Neuron (in vitro differentiated cells): Measurements from ENCODE around the gene BTBD19.

Experiments
- H2AFZ ChIP-seq: one replicate; pipeline ENCODE4 v1.6.1; 2013; ENCODE audit warnings: low read depth, mild to moderate bottlenecking, inconsistent platforms, low read length, moderate library complexity
- H3K27me3 ChIP-seq: one replicate; pipeline ENCODE4 v1.6.1; 2013; ENCODE audit warnings: low read length; ENCODE audit not compliant: insufficient read depth
- H3K36me3 ChIP-seq: one replicate; pipeline ENCODE4 v1.6.1; 2013; ENCODE audit warnings: low read length; ENCODE audit not compliant: insufficient read depth
- H3K4me1 ChIP-seq: one replicate; pipeline ENCODE4 v1.6.1; 2013; ENCODE audit warnings: low read length; ENCODE audit not compliant: insufficient read depth
- H3K4me3 ChIP-seq: 2 replicates; pipeline ENCODE4 v1.5.1; 2013; ENCODE audit warnings: mild to moderate bottlenecking, low read length, moderate library complexity
- H3K9me3 ChIP-seq: one replicate; pipeline ENCODE4 v1.6.1; 2013; ENCODE audit warnings: low read length

The BTBD19 gene

GRCh38 chr1:44853201-44853600 is 44.9 kb downstream of the BTBD19 start:
- no peaks in the 10 kb centered on the region for H3K9me3 ChIP-seq
- no peak overlapping the region for H2AFZ ChIP-seq
- no peak overlapping the region for H3K4me3 ChIP-seq
- no peaks in the 10 kb centered on the region for H3K27me3 ChIP-seq
- H3K36me3 ChIP-seq: peaks cover 4% of the 10 kb centered on the region
- no peaks in the 10 kb centered on the region for H3K4me1 ChIP-seq

- no peaks in the 10 kb centered on the region for H3K9me3 ChIP-seq
- no peak overlapping the region for H2AFZ ChIP-seq
- H3K4me1 ChIP-seq: no peaks in the 10 kb centered on the region
- peaks cover 6% of the 10 kb centered on the region for H3K36me3 ChIP-seq
- no peak overlapping the region for H3K4me3 ChIP-seq
- no peaks in the 10 kb centered on the region for H3K27me3 ChIP-seq
Measured at GRCh38 chr1:44854970-44855369, 46.6 kb downstream of the BTBD19 start.

DNA sequence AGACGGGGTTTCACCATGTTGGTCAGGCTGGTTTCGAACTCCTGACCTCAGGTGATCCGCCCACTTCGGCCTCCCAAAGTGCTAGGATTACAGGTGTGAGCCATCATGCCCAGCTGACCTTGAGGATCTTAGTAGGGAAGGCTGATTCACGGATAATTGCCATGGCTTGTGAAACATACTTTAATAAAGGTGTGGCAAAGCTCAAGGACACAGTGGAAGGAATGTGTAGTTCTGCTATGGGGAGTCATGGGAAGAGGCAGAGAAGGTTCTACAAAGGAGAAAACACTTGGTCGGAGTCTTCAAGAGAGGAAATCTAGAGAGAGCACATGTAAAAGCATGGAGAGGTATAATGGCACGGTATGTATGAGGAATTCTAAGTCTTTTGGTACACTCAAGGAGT is 47.4 kb downstream of the BTBD19 start:
- H3K27me3 ChIP-seq: no peaks in the 10 kb centered on the region

DNA sequence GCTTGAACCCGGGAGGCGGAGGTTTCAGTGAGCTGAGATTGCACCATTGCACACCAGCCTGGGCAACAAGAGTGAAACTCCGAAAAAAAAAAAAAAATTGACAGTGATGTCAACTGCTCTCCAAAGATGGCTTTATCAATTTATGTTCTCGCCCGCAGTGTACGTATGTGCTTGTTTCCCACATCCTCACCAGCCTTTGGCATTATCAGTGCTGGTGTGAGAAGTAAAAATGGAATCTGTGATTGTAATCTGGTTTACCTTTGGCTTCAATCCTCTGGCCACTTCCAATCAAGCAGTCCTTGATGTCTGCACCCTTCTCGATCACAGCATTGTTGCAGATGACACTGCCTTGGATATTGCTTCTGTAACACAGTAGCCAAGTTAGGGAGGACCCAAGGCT is 49.1 kb downstream of the BTBD19 start:
- Histone ChIP-seq H3K36me3 (peaks cover 6% of the 10 kb centered on the region), H3K4me1 (no peaks in the 10 kb centered on the region), H3K4me3 (no peak overlapping the region), H3K9me3 (no peaks in the 10 kb centered on the region), H2AFZ (no peak overlapping the region), H3K27me3 (no peaks in the 10 kb centered on the region)

More for the DNA sequence above, 47.4 kb downstream of the BTBD19 start:
- Histone ChIP-seq H3K36me3 (peaks cover 6% of the 10 kb centered on the region), H3K4me3 (no peak overlapping the region), H3K9me3 (no peaks in the 10 kb centered on the region), H2AFZ (no peak overlapping the region), H3K4me1 (no peaks in the 10 kb centered on the region)

GRCh38 chr1:44860331-44860730 is 52.0 kb downstream of the BTBD19 start:
- peaks cover 13% of the 10 kb centered on the region for H3K36me3 ChIP-seq
- H3K27me3 ChIP-seq: no peaks in the 10 kb centered on the region
- no peak overlapping the region for H2AFZ ChIP-seq
- H3K9me3 ChIP-seq: no peaks in the 10 kb centered on the region
- no peaks in the 10 kb centered on the region for H3K4me1 ChIP-seq
- H3K4me3 ChIP-seq: no peak overlapping the region

DNA sequence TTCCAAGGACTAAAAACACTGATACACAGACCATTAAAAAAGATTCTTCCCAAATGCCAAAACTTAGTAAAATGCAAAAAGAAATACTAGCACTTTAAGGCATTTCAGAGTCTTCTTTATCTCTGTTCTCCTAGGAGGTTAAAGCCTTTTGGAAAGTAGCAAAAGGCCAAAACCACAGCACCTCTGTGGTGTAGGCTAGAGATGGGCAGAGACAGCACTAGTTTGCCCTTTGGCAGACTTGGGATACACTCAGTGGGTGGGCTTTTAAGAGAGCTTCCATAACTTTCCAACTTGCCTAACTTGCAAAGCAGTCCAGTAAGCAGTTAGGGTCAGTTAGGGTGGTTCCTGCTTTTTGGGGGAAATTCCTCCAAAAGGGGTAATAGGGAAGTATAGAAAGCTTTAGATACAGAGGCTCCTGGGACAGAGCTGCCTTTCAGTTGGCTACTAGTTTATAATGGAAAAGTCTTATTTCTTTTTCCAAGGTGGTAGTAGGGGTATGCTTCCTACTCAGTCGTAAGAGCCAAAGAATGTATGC is 52.6 kb downstream of the BTBD19 start:
- no peak overlapping the region for H2AFZ ChIP-seq
- H3K4me3 ChIP-seq: no peak overlapping the region
- no peaks in the 10 kb centered on the region for H3K9me3 ChIP-seq
- no peaks in the 10 kb centered on the region for H3K4me1 ChIP-seq
- peaks cover 11% of the 10 kb centered on the region for H3K36me3 ChIP-seq
- no peaks in the 10 kb centered on the region for H3K27me3 ChIP-seq

DNA sequence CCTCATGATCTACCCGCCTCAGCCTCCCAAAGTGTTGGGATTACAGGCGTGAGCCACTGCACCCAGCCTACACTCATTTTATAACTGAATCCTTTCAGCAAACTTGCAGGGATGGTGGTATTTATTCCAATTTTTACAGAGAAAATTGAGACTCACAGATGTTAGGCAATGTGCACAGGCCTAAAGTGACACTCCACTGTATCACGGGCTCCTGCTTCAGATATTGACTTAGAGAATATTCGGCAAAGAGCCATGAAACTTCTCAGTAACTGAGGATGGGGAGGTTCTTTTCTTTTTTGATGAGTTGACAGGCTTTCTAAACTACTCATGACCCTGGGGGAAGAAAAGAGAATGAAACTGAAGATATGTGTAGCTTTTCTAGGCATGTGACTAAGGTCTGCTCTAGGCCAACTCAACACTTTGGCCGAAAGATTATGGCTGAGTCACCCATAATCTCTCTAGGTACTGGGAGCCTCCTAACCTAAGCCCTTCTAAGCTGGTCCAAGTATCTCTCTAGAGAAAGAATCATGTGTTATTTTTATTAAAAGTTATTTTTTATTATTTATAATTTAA is 54.6 kb downstream of the BTBD19 start:
- Histone ChIP-seq H3K4me3 (no peak overlapping the region), H3K9me3 (no peaks in the 10 kb centered on the region), H3K27me3 (no peaks in the 10 kb centered on the region), H3K36me3 (peaks cover 15% of the 10 kb centered on the region), H2AFZ (no peak overlapping the region), H3K4me1 (no peaks in the 10 kb centered on the region)
